Measurements from ENCODE around the gene GMCL2. TPM values are rescaled to one million over a fixed set of nuclear protein-coding genes. Genes with fewer than 3 reads are reported as not detected.

GMCL2 gene
- total and polyA plus RNA-seq, 11 donors = not detected

DNA sequence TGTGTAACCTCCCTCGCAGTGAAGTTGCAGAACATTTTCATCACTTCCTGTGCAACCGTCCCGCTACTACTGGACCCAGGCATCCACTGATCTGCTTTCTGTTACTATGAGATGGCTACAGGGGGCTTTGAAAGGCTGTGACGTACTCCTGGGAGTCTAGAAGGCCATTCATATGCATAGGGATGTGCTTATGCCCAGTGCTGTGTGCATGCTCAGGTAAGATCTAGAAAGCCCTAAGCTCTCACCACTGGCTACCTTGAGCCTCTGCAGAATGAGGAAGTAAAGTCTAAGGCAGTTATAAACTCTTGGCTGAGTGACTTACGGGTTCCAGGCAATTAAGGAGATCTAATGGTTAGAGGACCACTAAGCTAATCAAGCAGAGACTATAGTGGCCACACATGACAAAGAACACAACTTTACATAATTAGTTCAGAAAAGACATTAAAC is 28.9 kb upstream of the GMCL2 start:
- WGBS, 4 donors = 89 to 95% (median 90%) methylated on average over 5 of the region's 5 CpGs
- DNase-seq = peak in 1 of 5 donors; percentile 0
- Histone ChIP-seq H3K4me1 (peaks cover 0 to 42% (median 2%) of the 10 kb centered on the region in 12 donors), H3K4me3 (no peak overlapping the region), H3K36me3 (peaks cover 0 to 100% (median 86%) of the 10 kb centered on the region in 9 donors), H3K27me3 (no peaks in the 10 kb centered on the region), H3K27ac (no peak overlapping the region), H3K9me3 (no peaks in the 10 kb centered on the region)
- TF ChIP-seq, protein P1, sequence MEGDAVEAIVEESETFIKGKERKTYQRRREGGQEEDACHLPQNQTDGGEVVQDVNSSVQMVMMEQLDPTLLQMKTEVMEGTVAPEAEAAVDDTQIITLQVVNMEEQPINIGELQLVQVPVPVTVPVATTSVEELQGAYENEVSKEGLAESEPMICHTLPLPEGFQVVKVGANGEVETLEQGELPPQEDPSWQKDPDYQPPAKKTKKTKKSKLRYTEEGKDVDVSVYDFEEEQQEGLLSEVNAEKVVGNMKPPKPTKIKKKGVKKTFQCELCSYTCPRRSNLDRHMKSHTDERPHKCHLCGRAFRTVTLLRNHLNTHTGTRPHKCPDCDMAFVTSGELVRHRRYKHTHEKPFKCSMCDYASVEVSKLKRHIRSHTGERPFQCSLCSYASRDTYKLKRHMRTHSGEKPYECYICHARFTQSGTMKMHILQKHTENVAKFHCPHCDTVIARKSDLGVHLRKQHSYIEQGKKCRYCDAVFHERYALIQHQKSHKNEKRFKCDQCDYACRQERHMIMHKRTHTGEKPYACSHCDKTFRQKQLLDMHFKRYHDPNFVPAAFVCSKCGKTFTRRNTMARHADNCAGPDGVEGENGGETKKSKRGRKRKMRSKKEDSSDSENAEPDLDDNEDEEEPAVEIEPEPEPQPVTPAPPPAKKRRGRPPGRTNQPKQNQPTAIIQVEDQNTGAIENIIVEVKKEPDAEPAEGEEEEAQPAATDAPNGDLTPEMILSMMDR (IDR thresholded peaks at IDR 0.05) = no peak
- TF ChIP-seq POLR2A (IDR thresholded peaks at IDR 0.05) = no peak
- no peak for ATAC-seq
- intact Hi-C loops (cut with DNase I) = no loop called here

DNA sequence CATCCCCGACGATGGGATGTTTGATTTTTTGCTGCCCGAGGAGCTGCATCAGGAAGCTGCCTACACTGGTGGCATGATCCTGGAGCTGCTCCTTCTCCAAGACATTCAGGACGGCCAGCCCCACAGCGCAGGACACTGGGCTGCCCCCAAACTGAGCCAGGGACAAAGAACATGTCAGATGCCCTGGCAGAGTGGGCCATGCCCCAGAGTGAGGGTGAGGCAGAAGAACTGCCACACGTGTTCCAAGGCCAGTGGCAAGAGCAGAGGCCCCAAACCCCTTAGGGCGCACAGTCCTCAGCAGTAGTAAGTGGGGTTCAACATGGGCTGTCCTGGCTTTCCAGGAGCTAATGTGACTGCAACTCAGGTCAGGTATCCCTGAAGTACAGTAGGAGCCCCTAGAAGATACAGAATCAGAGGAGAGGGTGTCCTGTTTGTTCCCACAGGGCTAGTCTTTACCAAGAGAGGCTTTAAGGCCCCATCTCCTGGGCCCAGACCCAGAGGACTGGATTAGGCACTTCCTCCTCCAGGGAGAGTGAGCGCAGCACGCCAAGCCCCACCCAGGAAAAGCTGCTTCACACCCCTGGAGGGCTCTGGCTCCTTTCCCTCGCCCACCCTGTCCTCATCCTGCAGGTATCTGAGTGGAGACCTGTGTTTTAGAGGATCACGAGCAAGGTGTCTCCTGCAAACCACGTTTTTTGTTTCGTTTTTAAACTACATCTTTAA is 28.3 kb upstream of the GMCL2 start:
- DNase-seq = peak in 1 of 5 donors; percentile 20
- peak in 2 of 4 donors; percentile 18 to 32 for ATAC-seq
- H3K27me3 ChIP-seq = no peaks in the 10 kb centered on the region
- no peak overlapping the region for H3K4me3 ChIP-seq
- 74 to 86% (median 81%) methylated on average over 12 to 13 of the region's 13 CpGs for WGBS, 4 donors
- no peaks in the 10 kb centered on the region for H3K9me3 ChIP-seq
- peaks cover 4 to 100% (median 87%) of the 10 kb centered on the region in 9 donors for H3K36me3 ChIP-seq
- TF ChIP-seq, protein P1 (IDR thresholded peaks at IDR 0.05) = no peak
- TF ChIP-seq POLR2A (IDR thresholded peaks at IDR 0.05) = no peak
- no peak overlapping the region for H3K27ac ChIP-seq
- H3K4me1 ChIP-seq = peaks cover 0 to 35% (median 2%) of the 10 kb centered on the region in 12 donors
- intact Hi-C loops (cut with DNase I) = no loop called here

DNA sequence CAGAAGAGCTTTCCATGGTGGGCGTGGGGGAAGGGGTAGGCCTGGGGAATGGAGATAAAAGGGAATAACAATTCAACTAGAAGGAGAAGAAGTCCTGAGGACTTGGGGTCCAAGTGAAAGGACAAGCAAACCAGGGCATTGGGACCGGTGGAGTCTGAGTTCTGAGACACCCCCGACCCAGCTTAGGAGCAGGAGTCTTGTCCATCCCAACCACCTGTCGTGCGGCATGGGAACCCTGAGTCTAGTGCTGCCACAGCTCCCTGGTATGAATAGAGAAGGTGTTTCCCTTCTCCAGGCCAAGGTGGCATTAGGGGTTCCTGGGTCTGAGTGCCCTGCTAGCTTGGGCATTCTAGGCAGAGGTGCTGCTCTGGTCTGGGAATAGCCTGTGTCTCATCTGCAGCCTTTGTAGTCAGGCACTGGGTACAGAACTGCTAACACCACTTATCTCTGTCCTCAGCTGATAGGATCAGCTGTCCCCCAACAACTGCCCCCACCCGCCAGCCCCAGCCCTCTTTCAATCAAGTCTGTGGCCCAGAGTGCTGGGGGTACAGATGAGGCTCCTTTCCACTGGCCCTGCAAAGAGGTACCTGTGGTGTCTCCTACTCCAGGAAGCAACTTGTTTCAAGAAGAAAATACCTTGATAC is 27.1 kb upstream of the GMCL2 start:
- WGBS, 4 donors = 89 to 97% (median 94%) methylated on average over 6 of the region's 6 CpGs
- Histone ChIP-seq H3K27ac (no peak overlapping the region), H3K4me1 (peaks cover 0 to 35% (median 2%) of the 10 kb centered on the region in 12 donors), H3K9me3 (no peaks in the 10 kb centered on the region), H3K27me3 (no peaks in the 10 kb centered on the region), H3K4me3 (no peak overlapping the region), H3K36me3 (peaks cover 7 to 100% (median 90%) of the 10 kb centered on the region in 9 donors)
- intact Hi-C loops (cut with DNase I) = no loop called here
- DNase-seq (peak in 1 of 5 donors; percentile 10), ATAC-seq (no peak)
- no peak for TF ChIP-seq POLR2A (IDR thresholded peaks at IDR 0.05)
- TF ChIP-seq, protein P1 (IDR thresholded peaks at IDR 0.05) = no peak

DNA sequence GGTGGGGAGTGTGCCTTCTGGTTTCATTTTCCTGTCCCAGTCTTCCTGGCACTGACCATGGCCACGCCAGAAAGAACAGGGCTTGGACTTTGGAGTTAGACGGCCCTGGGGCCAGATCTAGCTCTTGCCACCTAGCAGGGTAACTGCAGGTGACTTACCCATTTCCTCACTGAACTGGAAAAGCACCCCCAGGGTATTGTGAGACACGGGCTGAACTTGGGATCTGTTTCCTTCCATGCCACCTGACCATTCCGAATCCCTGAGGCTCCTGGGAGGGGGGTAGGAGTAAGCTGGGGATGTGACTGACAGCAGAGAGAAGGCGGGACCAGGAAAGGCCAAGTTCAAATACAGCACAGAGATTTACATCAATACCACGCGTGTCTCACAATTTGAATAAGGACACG is 26.6 kb upstream of the GMCL2 start:
- H3K4me1 ChIP-seq = peaks cover 0 to 35% (median 2%) of the 10 kb centered on the region in 12 donors
- no peaks in the 10 kb centered on the region for H3K9me3 ChIP-seq
- no peak overlapping the region for H3K27ac ChIP-seq
- ATAC-seq = no peak
- WGBS, 4 donors = 71 to 80% (median 76%) methylated on average over 8 of the region's 8 CpGs
- H3K36me3 ChIP-seq = peaks cover 7 to 100% (median 91%) of the 10 kb centered on the region in 9 donors
- TF ChIP-seq POLR2A (IDR thresholded peaks at IDR 0.05) = no peak
- peak in 1 of 5 donors; percentile 7 for DNase-seq
- intact Hi-C loops (cut with DNase I) = no loop called here
- H3K4me3 ChIP-seq = no peak overlapping the region
- no peaks in the 10 kb centered on the region for H3K27me3 ChIP-seq
